GM18502 (cell line): ENCODE results near the gene CACNA1H.
"Not testable (repeated sequence)": the region's sequence is repeated elsewhere in the genome, so short reads cannot be mapped to it uniquely, and the experiment has no call there.

Source experiments
- ATAC-seq: cut with Tn5 transposase; IDR thresholded peaks from one replicate; pipeline ENCODE4 v1.9.1; 2021; ENCODE audit warnings: mild to moderate bottlenecking; ENCODE audit not compliant: unreplicated experiment, poor library complexity

The CACNA1H gene

DNA sequence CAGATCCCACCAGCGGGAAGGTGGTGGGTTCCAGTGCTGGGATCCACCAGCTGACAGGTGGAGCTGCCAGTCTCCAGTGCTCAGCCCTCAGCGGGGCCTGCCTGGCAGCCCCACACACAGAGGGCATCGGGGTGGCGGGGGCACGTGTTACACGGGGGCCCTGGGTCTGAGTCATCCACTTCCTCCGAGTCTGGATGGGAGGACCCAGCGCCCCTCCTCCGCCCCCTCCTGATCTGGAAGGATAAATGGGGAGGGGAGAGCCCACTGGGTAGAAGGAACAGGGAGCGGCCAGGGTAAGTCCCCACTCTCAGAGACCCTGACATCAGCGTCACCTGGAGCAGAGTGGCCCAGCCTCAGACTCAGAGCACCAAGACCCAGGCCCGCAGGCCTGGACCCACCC lies 87.5 kb downstream of the CACNA1H start, which contains the start of gene TPSAB1:
TSS of gene TPSAB1 (plus strand) at position 270 of the 400 bp plus-strand sequence. CDS start 234 bp downstream, outside the sequence.
- not testable (repeated sequence) for ATAC-seq

DNA sequence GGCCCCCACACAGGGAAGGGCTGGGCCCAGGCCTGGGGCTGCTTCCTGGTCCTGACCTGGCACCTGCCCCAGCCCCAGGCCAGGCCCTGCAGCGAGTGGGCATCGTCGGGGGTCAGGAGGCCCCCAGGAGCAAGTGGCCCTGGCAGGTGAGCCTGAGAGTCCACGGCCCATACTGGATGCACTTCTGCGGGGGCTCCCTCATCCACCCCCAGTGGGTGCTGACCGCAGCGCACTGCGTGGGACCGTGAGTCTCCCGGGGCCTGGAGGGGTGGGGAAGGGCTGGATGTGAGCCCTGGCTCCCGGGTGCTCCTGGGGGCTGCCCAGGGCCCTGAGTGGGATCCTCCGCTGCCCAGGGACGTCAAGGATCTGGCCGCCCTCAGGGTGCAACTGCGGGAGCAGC lies 88.2 kb downstream of the CACNA1H start:
- not testable (repeated sequence) for ATAC-seq

DNA sequence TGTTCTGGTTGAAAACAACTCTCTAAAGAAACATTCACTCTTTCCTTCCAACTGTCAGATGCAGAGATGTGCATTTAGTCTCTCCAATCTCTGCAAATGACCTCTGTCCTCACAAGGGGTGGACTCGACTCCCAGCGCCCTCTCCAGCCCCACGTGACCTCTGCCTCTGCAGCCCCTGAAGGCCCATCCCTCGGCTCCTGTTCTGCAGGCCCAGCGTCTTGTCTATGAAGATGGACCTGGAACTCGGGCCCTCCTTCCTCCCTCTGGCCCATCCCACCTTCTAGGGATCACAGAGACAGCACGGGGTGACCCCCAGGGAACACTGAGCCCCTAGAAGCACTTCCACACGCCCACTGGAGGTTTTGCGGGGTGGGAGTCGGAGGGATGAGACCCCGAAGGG lies 90.5 kb downstream of the CACNA1H start:
- ATAC-seq, result not testable (repeated sequence)

DNA sequence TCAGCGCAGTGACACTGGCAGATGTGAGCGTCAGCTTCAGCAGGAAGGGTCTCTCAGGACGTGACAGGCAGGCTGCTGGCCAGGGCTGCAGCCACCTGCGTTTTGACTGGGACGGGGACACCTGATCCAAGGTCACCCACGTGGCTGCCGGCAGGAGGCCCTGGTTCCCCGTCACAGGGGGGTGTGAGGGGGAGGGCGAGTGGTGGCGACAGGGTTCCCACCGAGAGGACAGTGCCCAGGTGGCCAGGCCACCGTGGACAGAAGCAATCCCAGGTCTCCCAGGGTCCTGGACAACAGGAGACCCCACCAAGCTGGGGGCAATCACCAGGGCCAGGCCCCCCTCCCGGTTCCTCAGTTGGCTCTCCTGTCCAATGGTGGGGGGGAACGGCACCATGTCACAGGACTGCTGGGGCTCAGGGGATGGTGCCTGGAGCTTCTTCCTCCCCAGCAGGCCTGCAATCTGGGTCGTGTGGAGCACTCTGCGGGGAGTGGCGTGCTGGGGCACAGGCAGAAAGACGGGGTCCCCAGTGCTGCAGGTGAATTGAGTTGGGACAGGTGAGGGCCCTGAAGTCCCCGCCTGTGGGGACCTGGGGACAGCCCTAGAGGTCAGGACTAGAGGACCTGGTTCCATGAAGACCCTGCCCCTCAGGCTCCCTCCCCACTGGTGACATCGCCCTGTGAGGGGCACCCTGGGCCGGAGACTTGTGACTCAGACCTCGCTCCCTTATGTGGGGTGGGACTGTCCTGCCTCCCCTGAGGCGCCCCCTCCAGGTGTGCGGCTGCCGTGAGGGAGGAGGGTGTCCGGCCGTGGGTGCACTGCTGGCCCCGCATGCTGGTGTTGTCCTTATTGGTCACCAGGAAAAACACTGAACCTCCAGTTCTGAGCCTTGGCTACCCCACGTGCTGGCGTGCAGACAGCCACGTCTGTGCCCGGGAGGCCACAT lies 91.3 kb downstream of the CACNA1H start:
- not testable (repeated sequence) for ATAC-seq

DNA sequence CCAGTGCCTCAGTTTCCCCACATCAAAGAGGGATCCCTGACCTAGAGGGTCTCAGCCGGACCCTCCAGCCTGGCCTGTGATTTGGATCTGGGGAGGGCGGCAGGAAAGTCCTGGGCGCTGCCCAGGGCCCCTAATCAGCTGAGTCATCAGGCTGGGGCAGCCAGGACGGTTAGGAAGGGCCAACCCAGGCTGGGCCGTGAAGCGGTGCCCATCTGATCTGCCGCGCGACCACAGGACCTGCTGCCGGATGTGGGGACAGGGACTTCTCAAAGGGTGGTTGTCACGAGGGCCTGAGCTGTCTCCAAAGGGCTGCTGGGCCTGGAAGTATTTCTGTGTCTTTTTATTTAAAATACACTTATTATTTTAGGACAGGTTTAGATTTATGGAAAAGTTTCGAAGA lies 92.0 kb downstream of the CACNA1H start:
- ATAC-seq, result no peak

DNA sequence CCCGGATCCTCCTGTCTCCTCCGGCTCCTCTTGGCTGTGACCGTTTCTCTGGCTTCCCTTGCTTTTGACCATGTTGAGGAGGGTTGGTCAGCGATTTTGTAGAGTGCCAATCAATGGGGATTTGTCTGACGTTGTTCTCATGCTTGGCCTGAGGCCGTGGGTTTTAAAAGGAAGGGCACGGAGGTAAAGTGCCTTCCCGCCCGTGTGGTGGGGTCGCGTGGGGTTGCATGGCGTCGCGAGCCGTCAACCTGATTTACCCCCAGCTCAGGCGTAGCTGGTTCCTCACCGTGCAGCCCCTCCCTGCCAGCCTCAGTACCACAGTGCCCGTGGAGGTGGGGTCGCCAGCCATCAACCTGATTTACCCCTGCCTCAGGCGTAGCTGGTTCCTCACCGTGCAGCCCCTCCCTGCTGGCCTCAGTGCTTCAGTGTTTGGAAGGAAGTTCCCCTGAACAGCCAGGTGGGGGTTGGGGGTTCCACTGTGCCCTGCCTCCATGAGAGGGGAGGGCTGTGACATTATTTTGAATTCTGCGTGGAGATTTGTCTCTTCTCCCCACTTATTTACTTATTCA lies 92.6 kb downstream of the CACNA1H start:
- no peak for ATAC-seq

DNA sequence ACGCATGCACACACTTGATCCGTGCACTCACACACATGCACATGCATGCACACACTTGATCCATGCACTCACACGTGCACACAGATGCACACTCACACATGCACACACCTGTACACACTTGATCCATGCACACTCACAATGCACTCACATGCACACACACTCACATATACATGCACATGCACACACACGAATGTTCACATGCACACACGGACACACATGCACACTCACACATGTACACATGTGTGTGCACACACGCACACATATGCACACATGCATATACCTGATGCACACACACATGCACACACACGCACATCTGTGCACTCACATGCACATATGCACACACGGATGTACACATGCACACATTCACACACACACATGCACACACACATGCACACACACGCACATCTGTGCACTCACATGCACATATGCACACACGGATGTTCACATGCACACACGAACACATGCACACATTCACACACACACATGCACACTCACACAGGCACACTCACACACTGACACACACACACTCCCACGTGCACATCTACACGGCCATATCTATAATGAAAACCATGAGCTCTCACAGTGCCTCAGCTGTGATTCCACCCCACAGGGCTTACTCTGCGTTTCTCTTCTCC lies 95.1 kb downstream of the CACNA1H start:
- not testable (repeated sequence) for ATAC-seq

DNA sequence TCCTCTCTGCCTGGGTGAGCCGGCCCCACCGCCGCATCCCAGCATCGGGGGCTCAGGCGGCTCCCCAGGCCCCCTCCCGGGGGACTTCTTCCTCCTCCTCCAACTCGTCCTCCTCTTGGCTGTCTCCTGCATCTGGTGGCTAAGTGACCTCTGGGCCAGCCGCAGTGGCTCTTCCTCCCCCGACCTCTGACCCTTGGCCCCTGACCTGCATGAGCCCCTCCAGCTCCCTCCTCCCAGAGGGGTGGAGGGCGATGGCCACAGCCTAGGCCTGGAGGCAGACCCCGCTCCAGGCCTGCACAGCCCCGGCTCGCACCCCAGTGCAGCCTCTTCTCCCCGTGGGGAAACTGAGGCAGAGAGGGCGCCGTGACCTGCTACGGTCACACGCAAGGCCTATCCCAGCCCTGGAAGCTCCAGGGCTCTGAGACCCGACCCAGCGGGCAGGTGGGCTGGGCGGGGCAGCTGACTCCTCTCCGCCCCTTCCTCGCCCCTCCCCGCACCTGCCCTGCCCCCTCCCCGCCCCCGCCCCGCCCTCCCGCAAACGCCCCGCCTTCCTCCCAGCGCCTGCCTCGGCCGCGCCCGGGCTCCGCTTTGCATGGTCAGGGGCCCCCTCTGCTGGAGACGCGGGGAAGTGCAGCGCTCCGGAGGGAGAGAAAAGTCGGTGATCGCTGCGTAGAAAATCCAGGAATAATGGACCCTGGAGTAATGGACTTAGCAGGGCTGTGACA lies 96.3 kb downstream of the CACNA1H start:
- not testable (repeated sequence) for ATAC-seq

DNA sequence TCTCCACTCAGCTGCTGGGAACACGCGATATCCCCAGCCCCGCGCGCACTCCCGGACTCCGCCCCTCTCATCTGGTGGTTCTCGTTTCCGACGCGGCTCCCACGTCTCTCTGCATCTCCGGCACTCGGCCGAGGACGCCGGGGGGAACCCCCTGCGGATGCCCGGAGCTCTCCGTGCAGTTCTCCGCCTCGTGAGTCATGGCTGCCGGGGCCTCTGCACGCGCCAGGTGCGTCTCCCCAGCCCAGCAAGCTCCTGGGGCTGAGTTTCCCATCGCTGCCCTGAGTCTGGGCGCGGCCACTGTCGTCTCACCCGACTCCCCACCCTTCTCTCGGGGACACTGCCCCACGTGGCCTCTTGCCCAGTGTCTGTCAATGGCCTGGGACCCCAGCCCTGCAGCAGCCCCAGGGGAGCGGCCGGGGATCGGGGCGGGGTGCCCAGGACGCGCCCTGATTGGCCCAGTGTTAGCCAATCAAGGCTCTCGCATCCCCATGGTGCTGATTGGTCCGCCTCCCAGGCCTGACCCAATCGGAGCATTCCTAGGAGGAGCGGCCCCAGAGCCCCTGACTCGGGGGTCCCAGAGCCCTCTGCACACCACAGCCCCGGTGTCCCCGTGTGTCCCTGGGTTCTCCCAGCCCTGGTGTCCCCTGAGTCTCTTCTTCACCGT lies 100.9 kb downstream of the CACNA1H start:
- not testable (repeated sequence) for ATAC-seq

DNA sequence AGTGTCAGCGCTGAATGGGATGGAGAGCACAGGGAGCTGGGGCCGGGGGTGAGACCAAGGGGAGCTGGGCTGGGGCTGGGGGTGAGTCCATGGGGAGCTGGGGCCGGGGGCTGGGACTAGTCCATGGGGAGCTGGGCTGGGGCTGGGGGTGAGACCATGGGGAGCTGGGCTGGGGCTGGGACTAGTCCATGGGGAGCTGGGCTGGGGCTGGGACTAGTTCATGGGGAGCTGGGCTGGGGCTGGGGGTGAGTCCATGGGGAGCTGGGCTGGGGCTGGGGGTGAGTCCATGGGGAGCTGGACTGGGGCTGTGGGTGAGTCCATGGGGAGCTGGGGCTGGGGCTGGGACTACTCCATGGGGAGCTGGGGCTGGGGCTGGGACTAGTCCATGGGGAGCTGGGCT lies 101.9 kb downstream of the CACNA1H start:
- not testable (repeated sequence) for ATAC-seq

DNA sequence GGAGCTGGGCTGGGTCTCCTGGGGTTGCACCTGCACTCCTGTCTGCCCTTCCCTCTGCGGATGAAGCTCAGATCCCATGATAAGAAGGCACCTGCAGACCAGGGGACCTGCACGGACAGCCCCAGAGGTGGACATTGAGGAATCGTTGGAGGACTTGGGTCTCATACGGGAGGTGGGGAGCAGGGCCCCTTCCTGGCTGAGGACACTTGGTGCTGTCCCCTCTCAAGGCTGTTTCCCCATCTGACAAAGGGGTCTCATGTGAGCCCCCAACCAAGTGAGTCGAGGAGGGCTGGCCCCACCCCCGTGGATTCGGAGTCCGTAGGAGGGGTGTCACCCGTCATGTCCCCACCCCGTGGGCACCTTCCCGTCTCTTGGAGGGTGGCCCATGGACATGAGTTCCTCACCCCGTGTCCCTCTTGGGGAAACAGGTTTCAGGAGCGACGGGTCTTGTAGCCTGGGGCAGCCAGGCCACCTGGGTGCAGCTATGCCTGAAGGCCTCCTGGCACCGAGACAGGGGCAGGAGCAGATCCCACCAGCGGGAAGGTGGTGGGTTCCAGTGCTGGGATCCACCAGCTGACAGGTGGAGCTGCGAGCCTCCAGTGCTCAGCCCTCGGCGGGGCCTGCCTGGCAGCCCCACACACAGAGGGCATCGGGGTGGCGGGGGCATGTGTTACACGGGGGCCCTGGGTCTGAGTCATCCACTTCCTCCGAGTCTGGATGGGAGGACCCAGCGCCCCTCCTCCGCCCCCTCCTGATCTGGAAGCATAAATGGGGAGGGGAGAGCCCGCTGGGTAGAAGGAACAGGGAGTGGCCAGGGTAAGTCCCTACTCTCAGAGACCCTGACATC lies 102.6 kb downstream of the CACNA1H start, which contains the start of gene TPSD1:
TSS of gene TPSD1 (plus strand) at position 794 of the 847 bp plus-strand sequence. CDS start 212 bp downstream, outside the sequence.
- ATAC-seq, result not testable (repeated sequence)

DNA sequence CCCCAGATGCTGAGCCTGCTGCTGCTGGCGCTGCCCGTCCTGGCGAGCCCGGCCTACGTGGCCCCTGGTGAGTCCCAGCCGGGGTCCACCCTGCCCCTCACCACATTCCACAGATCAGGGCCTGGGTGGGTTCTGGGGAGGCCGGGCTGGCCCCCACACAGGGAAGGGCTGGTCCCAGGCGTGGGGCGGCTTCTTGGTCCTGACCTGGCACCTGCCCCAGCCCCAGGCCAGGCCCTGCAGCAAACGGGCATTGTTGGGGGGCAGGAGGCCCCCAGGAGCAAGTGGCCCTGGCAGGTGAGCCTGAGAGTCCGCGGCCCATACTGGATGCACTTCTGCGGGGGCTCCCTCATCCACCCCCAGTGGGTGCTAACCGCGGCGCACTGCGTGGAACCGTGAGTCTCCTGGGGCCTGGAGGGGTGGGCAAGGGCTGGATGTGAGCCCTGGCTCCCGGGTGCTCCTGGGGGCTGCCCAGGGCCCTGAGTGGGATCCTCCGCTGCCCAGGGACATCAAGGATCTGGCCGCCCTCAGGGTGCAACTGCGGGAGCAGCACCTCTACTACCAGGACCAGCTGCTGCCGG lies 103.5 kb downstream of the CACNA1H start:
- ATAC-seq, result not testable (repeated sequence)

DNA sequence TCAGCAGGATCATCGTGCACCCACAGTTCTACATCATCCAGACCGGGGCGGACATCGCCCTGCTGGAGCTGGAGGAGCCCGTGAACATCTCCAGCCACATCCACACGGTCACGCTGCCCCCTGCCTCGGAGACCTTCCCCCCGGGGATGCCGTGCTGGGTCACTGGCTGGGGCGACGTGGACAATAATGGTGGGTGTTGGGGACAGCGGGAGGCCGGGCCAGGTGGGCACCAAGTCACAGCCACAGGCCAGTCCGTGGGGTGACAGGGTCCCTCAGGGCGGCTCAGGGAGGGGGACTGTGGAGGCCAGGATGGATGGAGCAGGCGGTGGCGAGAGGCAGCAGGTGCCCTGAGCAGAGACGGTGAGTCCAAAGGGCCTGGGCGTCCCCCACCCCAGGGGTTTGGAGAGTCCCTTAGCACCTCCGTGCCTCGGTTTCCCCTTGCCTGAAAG lies 104.0 kb downstream of the CACNA1H start:
- ATAC-seq, result no peak

DNA sequence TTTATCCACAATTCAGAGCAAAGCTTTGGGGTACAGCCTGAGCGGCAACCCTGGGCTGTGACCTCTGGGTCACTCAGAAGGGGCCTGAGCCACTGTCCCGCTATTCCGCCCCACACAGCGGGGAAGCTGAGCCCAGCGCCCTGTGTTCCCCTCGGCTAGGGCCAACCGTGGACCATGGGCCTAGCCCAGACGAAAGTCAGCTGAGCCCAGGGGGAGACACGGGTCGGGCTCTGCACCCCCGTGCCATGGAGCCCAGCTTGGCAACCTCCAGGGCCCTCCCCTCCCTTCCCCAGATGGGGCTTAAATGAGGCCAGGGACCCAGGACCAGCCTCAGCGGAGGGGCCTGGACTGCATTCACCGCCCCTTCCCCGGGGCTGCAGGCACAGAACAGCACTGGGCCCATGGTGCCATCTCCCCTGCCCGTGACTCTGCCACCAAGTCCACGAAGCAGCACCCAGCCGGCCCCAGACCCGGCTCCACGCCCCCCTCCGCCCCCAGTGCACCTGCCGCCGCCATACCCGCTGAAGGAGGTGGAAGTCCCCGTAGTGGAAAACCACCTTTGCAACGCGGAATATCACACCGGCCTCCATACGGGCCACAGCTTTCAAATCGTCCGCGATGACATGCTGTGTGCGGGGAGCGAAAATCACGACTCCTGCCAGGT lies 104.8 kb downstream of the CACNA1H start:
- no peak for ATAC-seq

DNA sequence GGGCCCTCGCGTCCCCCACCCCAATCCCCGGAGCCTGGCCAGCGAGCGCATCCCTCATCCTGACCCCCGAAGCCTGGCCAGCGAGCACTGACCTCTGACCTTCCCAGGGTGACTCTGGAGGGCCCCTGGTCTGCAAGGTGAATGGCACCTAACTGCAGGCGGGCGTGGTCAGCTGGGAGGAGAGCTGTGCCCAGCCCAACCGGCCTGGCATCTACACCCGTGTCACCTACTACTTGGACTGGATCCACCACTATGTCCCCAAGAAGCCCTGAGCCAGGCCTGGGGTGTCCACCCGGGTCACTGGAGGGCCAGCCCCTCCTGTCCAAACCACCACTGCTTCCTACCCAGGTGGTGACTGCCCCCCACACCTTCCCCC lies 105.3 kb downstream of the CACNA1H start:
- no peak for ATAC-seq

DNA sequence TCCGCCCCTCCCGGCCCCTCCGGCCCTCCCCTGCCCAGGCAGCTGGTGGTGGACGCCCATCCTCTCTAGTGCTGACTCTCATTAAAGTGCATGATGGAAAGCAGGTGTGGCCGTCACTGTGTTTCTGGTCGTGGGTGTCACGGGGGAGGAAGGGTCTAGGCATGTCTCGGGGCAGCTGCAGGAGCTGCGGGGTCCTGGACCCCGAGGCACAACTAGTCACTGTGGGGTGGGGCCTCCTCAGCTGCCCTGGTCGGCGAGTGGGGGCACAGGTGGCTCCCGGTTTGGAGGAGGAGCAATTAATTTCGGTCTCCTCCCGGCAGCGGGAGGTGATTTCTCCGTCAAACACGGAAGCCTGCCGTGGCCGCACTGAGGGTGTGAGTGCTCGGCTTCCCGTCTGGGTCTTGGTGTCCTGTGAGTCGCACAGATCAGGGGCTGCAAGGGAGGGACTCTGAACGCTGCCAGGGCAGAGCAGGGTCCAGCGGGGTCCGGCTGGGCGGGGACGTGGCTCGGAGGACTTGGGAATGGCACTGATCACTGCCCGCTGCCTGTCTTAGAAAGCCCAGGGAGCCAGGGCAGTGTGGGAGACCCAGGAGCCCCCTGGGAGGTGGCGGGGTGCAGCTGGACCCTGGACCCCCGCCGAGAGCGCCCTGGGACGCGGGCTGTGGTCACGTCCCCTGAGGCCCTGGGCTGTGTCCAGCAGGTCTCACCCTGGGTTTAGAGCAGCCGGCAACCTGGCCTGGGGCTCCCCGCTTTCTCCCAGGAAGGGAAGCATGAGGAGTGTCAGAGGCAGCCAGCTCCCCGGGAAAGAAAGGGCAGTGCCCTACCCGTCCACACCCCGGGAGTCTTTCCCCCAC lies 106.2 kb downstream of the CACNA1H start:
- no peak for ATAC-seq

DNA sequence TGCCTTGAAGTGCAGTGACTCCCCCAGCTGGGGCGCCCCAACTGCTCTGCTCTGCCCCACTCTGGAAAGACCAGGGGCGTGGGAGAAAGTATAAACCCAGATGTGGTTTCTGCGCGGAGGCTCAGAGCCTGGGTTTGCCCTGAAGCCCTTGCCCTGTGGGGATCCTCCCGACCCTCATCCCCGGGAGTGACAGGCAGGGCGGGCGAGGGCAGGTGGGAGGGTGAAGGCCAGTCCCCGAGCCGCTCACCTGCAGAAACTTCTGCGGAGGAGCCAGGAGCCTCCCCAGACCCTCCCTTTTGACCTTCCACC lies 106.8 kb downstream of the CACNA1H start:
- no peak for ATAC-seq
